Measurements from ENCODE around the gene SLC12A3.

GRCh38 chr16:56868175-56868574 is 3.2 kb downstream of the SLC12A3 start:
- TF ChIP-seq, protein P1, sequence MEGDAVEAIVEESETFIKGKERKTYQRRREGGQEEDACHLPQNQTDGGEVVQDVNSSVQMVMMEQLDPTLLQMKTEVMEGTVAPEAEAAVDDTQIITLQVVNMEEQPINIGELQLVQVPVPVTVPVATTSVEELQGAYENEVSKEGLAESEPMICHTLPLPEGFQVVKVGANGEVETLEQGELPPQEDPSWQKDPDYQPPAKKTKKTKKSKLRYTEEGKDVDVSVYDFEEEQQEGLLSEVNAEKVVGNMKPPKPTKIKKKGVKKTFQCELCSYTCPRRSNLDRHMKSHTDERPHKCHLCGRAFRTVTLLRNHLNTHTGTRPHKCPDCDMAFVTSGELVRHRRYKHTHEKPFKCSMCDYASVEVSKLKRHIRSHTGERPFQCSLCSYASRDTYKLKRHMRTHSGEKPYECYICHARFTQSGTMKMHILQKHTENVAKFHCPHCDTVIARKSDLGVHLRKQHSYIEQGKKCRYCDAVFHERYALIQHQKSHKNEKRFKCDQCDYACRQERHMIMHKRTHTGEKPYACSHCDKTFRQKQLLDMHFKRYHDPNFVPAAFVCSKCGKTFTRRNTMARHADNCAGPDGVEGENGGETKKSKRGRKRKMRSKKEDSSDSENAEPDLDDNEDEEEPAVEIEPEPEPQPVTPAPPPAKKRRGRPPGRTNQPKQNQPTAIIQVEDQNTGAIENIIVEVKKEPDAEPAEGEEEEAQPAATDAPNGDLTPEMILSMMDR (IDR thresholded peaks at IDR 0.05) = no peak
- no peak for TF ChIP-seq ZFX (IDR thresholded peaks at IDR 0.05; ENCODE audit: borderline replicate concordance)
